ENCODE measurements around the gene UNC79.
A peak's percentile ranks its signal among the peaks of the same experiment; 100 is the strongest.
"Not testable (repeated sequence)": the region's sequence is repeated elsewhere in the genome, so short reads cannot be mapped to it uniquely, and the experiment has no call there.

The UNC79 gene

DNA sequence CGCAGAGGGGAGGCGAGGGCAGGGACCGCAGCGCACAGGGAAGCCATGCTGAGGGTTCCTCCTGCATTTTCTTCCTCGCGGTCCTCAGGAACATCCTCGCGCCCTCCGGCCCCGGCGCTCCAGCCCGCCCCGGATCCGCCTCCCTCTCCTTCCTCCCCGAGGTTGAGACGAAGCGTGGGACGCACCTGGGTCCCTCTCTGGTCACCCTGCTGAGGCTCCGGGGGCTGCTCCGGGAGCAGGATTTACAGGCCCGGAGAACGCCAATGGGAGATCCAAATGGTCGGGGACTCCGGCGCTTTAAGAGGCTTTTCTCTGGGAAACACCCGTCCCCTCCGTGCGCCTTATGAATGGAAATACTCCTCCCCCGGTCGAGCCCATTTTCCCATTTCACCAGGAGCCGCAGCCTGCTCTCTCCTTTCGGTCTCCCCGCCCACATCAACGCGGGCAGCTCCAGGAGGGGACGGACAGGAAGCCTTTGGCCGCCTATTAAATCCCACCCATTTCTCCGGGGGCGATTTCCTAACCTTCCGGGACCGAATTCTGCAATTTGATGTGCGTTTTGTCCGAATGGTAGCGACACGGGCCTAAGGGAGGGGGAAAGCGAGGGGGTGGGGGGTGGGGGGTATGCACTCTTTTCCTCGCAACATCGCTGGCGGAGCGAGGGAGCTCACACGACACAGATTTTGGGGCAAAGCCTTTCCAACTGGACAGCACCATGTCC is at the start of gene UNC79:
Gene UNC79, plus strand, starts transcription at position 625 of the 721 bp plus-strand sequence. Its CDS starts 91 bp downstream, at position 716.
- peak; percentile 88 for DNase-seq

GRCh38 chr14:93381644-93382043 is 49.1 kb upstream of the UNC79 start:
- no peak for DNase-seq

DNA sequence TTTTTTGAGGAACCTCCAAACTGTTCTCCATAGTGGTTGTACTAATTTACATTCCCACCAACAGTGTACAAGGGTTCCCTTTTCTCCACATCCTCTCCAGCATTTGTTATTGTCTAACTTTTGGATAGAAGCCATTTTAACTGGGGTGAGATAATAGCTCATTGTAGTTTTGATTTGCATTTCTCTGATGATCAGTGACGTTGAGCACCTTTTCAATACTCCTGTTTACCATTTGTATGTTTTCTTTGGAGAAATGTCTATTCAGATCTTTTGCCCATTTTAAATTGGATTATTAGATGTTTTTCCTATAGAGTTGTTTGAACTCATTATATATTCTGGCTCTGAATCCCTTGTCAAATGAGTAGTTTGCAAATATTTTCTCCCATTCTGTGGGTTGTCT is 46.5 kb upstream of the UNC79 start:
- peak; percentile 1 for DNase-seq

GRCh38 chr14:93395231-93395630 is 35.5 kb upstream of the UNC79 start:
- DNase-seq: no peak

- no peak for DNase-seq
Observed at GRCh38 chr14:93396456-93396855, 34.3 kb upstream of the UNC79 start.

DNA sequence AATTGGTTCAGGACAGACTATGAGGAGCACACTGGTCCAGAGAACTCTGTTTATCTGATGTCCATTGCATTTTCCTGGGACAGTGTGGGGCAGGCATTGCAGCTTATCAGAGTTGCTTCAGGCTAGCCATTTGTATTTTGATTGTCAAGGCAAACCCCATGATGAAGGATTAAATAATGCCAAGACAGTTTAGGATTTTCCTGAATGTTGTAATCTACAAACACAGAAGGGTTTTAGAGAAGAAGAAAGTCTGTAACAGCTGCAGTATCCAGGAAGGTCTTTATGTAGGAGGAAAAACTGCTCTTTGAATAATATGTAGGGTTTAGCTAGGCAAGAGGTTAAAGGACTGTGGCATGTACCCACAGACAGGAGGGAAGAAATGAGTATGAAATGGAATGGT is 32.2 kb upstream of the UNC79 start:
- DNase-seq: no peak

DNA sequence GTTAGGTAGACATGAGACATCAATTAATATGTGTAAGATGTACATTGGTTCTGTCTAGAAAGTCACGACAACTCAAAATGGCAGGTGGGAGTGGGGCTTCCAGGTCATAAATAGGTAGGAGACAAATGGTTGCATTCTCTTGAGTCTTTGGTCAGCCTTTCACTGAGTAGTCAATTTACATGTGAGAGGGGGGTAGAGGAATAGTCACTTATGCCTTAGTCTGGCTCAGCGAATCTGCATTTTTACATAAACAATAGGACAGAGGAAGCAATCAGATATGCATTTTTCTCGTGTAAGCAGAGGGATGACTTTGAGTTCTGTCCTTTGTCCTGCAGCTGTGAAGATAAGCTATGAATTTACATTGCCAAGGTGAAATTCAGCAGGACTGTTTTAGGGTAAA is 27.8 kb upstream of the UNC79 start:
- no peak for DNase-seq

GRCh38 chr14:93410021-93410420 is 20.7 kb upstream of the UNC79 start:
- no peak for DNase-seq

- DNase-seq: no peak
Observed at GRCh38 chr14:93410893-93411292, 19.8 kb upstream of the UNC79 start.

GRCh38 chr14:93425136-93425535 is 5.6 kb upstream of the UNC79 start:
- not testable (repeated sequence) for DNase-seq

GRCh38 chr14:93426750-93427149 is 4.0 kb upstream of the UNC79 start:
- no peak for DNase-seq

GRCh38 chr14:93431036-93431670 is 414 bp downstream of the UNC79 start:
- peak; percentile 93 for DNase-seq

DNA sequence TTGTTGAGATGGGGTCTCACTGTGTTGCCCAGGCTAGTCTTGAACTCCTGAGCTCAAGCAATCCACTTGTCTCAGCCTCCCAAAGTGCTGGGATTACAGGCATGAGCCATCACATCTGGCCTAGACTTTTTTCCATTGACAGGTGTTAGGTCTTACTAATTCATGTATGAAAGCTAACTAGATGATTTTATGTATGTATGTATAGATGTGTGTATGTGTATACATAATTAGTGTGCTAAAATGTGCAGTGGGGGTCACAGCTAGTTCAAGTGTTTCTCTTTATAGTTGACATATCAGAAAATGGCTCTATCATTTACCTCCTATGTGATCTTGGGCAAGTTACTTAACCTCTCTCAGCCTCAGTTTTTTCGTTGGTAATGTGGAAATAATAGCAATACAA is 23.5 kb downstream of the UNC79 start:
- no peak for DNase-seq

DNA sequence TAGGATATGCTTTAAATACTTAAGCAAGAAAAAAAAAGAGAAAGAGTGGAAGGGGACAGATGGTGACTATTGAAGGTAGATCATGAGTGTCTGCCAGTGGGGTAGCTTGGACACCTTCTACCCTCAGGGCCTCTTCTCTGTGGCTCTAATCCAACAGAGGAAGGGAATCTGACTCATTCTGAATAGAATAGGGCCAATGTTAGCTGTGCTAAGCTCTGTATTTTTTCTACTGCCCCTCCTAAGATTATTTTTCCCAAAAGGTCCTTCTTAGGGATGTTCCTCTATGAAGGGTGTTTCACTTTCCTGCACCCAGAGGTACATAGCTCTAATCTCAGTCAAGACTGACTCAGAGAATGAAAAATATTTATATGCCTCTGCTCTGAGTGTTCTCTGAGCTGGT is 25.6 kb downstream of the UNC79 start:
- no peak for DNase-seq

- DNase-seq: no peak
Observed at GRCh38 chr14:93458234-93458633, 27.5 kb downstream of the UNC79 start.

GRCh38 chr14:93462479-93462878 is 31.7 kb downstream of the UNC79 start:
- no peak for DNase-seq

GRCh38 chr14:93464271-93464670 is 33.5 kb downstream of the UNC79 start:
- DNase-seq: no peak

- DNase-seq: no peak
Observed at GRCh38 chr14:93475471-93475870, 44.7 kb downstream of the UNC79 start.

DNA sequence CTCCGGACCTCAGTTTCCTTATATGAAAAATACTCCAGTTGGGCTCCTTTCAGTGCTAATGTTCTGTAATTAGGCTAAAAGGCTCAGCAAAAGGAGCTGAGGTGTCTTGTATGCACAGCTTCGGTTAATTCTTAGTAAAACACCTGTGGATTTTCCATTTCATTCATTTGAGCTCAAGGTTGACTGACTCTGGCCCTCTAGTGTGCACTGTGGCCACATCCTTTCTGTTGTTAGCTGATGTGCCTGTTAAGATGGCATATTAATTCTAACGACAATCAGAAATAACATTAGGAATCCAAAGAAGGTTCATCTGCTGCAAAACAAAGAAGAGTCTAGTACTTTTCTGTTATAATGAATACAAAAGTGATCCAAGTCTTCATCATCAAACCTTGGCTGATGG is 45.6 kb downstream of the UNC79 start:
- DNase-seq: no peak

DNA sequence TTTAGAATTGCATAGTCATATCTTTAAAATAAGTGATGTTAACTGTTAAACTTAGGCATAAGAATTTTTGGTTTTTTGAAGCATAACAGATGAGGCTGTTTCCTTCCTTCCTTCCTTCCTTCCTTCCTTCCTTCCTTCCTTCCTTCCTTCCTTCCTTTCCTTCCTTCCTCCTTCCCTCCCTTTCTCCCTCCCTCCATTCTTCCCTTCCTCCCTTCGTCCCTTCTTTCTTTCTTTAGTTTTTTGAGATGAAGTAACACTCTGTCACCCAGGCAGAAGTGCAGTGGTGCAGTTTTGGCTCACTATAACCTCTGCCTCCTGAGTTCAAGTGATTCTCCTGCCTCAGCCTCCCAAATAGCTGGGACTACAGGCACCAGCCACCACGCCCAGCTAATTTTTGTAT is 48.3 kb downstream of the UNC79 start:
- not testable (repeated sequence) for DNase-seq

GRCh38 chr14:93480867-93481266 is 50.1 kb downstream of the UNC79 start:
- no peak for DNase-seq

- DNase-seq: no peak
Observed at GRCh38 chr14:93481758-93482157, 51.0 kb downstream of the UNC79 start.

- no peak for DNase-seq
Observed at GRCh38 chr14:93490001-93490400, 59.3 kb downstream of the UNC79 start.

DNA sequence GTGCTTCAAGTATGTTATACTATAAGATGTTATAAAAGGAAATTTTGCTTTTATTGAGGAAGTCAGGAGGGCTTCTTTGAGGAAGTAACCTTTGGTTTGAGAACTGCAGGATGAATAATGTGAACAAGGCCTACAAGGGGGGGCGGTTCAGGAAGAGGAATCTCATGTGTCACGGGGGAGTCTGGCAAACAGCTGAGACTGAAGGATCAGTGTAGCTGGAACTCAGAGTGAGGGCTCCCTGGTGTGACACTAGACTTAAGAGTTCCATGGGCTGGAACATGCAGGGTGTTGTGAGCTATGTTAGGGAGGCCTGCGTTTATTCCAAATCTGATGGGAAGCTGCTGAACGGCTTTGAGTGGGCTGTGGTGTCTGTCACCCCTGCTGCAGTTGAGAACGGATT is 62.3 kb downstream of the UNC79 start:
- no peak for DNase-seq

DNA sequence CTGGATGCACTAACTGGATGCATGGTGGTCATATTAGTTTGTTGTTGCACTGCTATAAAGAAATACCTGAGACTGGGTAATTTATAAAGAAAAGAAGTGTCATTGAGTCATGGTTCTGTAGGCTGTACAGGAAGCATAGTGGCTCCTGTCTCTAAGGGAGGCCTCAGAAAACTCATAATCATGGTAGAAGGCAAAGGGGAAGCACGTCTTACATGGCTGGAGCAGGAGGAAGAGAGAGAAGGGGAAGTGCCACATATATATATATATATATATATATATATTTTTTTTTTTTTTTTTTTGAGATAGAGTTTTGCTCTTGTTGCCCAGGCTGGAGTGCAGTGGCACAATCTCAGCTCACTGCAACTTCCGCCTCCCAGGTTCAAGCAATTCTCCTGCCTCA is 62.9 kb downstream of the UNC79 start:
- DNase-seq: not testable (repeated sequence)

All from COR-L47 (cell line).